Measurements from ENCODE around the gene WDR18. TPM values are rescaled to one million over a fixed set of nuclear protein-coding genes. Genes with fewer than 3 reads are reported as not detected.

The WDR18 gene
- total and polyA plus RNA-seq, 2 donors: 34.0 to 56.0 TPM

DNA sequence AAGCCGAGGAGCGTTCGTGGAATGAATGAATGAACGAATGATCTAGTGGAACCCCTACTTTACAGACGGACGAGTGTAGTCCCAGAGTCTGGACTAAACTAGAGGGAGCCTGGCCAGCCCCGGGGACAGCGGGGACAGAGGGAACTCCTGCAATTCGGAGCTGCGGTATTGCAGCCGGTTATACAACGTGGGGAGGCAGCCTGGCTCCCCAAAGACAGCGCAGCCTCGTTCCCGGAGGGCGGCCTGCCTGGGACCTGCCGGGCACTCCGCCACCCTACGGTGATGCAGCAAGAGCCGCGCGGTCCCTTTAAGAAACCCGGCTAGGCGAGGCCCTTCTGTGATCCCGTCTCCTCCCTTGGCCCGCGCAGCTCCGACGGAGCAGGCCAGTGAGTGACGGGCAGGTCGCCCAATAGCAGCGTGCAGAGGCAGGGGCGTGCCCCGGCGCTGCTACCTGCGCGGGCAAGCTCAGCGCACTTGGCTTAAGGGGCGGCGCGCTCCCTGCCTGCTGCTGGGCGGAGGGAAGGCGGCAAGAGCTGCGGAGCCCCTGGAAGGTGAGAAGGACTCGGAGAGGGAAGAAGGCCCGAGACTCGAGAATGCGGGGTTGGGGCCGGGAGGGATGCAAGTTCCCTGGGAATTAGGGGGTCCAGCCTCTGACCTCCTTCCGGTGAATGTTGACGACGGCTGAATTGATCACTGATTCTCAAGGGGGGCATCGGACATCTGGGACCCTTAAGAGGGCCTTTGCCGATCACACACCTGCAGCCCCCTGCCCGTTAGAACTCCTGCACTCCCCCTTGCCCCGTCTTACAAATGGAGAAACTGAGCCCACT is 55.7 kb downstream of the WDR18 start, which contains the start of gene ABCA7:
ABCA7 (plus strand) TSS at position 462 of the 830 bp plus-strand sequence. CDS start 1,255 bp downstream, outside the sequence.
- Histone ChIP-seq H3K4me1 (ENCODE audit: control insufficient read depth in 2 of 2, insufficient read depth in 2 of 2, low read length in 2 of 2) (peaks cover 29 to 53% of the 10 kb centered on the region in 2 donors), H3K27ac (ENCODE audit: low read depth in 1 of 2, low read length in 1 of 2) (peak within 1 kb of the TSS; percentile 81 to 95), H3K4me3 (ENCODE audit: low read length in 2 of 2) (peak within 1 kb of the TSS; percentile 71 to 73), H3K36me3 (ENCODE audit: control insufficient read depth in 2 of 2, insufficient read depth in 2 of 2, low read length in 1 of 2) (peaks cover 32 to 33% of the 10 kb centered on the region in 2 donors), H3K27me3 (ENCODE audit: control insufficient read depth in 2 of 2, insufficient read depth in 1 of 2, low read length in 1 of 2) (no peaks in the 10 kb centered on the region), H3K9me3 (ENCODE audit: control insufficient read depth in 2 of 2, insufficient read depth in 1 of 2, low read length in 1 of 2) (peaks cover 0 to 5% of the 10 kb centered on the region in 2 donors)
- WGBS: 5% methylated on average over 56 of the region's 56 CpGs
- peak; percentile 96 to 100 (median 98) for DNase-seq (ENCODE audit: low read depth in 6 of 9, low spot score in 9 of 9)

DNA sequence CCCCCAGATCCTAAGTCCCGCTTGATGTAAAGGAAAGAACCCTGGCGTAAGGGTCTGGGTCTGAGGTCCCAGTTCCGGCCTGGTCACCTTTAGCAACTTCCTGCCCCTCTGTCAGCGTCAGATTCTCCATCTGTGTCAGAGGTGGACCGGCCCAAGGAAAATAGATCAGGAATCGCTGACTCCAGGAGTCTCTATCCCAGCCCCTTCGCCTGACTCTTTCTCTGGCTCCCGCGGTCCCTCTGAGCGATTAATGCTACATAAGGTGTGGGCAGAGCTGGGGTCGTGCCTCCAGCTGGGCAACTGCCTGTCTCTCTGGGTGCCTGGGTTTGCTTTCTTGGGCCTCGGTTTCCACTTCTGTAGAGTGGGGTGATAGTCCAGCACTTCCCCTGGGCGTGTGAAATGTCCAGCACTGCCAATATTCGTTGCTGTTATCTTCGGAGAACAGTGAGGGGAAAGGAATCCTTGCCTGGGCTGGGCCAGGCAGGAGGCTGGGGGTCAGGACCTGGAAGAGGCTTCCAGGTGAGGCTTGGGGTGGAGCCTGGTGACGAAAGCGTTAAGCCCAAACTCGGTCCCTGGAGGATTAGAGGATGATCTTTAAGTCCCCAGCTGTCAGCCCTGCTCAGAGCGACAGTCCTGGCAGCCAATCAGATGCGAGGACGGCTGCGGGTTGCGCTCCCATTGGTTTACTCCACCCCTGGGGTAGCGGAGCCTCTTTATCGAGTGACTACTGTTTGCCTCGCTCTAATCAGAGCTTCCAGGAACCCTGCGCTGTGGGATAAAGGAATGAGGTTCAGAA is 56.5 kb downstream of the WDR18 start:
- H3K27ac ChIP-seq (ENCODE audit: low read depth in 1 of 2, low read length in 1 of 2): peak overlapping the region; percentile 76 to 81
- 3% methylated on average over 27 of the region's 27 CpGs for WGBS
- DNase-seq (ENCODE audit: low read depth in 6 of 9, low spot score in 9 of 9): peak; percentile 83 to 97 (median 92)

DNA sequence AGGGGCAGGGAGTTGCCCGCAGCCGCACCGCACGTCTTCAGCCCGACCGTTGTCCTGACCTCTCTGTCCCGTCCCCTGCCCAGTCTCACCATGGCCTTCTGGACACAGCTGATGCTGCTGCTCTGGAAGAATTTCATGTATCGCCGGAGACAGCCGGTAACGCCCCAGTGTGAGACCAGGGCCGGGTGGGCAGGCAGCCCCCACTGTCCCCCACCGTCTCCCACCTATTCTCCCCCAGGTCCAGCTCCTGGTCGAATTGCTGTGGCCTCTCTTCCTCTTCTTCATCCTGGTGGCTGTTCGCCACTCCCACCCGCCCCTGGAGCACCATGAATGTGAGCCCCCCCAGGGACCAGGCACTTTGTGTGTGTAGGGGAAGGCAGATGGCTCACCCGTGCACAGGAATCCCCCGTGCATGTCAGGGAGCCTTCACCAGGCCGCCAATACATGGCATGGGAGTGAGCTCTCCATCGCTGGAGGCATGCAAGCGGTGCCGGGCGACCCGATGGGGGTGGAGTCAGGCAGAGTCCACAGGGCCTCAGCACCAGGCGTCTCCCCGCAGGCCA is 57.2 kb downstream of the WDR18 start:
- 57% methylated on average over 26 of the region's 26 CpGs for WGBS
- Histone ChIP-seq H3K4me1 (ENCODE audit: control insufficient read depth in 2 of 2, insufficient read depth in 2 of 2, low read length in 2 of 2) (peaks cover 29 to 47% of the 10 kb centered on the region in 2 donors), H3K27me3 (ENCODE audit: control insufficient read depth in 2 of 2, insufficient read depth in 1 of 2, low read length in 1 of 2) (no peaks in the 10 kb centered on the region), H3K9me3 (ENCODE audit: control insufficient read depth in 2 of 2, insufficient read depth in 1 of 2, low read length in 1 of 2) (peaks cover 0 to 12% of the 10 kb centered on the region in 2 donors), H3K27ac (ENCODE audit: low read depth in 1 of 2, low read length in 1 of 2) (peak overlapping the region in 1 of 2 donors; percentile 36), H3K36me3 (ENCODE audit: control insufficient read depth in 2 of 2, insufficient read depth in 2 of 2, low read length in 1 of 2) (peaks cover 30 to 34% of the 10 kb centered on the region in 2 donors), H3K4me3 (ENCODE audit: low read length in 2 of 2) (peak overlapping the region; percentile 71 to 73)
- no peak for DNase-seq (ENCODE audit: low read depth in 6 of 9, low spot score in 9 of 9)

More for the DNA sequence above, 56.5 kb downstream of the WDR18 start:
- Histone ChIP-seq H3K9me3 (ENCODE audit: control insufficient read depth in 2 of 2, insufficient read depth in 1 of 2, low read length in 1 of 2) (peaks cover 0 to 6% of the 10 kb centered on the region in 2 donors), H3K4me1 (ENCODE audit: control insufficient read depth in 2 of 2, insufficient read depth in 2 of 2, low read length in 2 of 2) (peaks cover 29 to 53% of the 10 kb centered on the region in 2 donors), H3K27me3 (ENCODE audit: control insufficient read depth in 2 of 2, insufficient read depth in 1 of 2, low read length in 1 of 2) (no peaks in the 10 kb centered on the region), H3K4me3 (ENCODE audit: low read length in 2 of 2) (peak overlapping the region; percentile 71 to 73), H3K36me3 (ENCODE audit: control insufficient read depth in 2 of 2, insufficient read depth in 2 of 2, low read length in 1 of 2) (peaks cover 31 to 34% of the 10 kb centered on the region in 2 donors)

DNA sequence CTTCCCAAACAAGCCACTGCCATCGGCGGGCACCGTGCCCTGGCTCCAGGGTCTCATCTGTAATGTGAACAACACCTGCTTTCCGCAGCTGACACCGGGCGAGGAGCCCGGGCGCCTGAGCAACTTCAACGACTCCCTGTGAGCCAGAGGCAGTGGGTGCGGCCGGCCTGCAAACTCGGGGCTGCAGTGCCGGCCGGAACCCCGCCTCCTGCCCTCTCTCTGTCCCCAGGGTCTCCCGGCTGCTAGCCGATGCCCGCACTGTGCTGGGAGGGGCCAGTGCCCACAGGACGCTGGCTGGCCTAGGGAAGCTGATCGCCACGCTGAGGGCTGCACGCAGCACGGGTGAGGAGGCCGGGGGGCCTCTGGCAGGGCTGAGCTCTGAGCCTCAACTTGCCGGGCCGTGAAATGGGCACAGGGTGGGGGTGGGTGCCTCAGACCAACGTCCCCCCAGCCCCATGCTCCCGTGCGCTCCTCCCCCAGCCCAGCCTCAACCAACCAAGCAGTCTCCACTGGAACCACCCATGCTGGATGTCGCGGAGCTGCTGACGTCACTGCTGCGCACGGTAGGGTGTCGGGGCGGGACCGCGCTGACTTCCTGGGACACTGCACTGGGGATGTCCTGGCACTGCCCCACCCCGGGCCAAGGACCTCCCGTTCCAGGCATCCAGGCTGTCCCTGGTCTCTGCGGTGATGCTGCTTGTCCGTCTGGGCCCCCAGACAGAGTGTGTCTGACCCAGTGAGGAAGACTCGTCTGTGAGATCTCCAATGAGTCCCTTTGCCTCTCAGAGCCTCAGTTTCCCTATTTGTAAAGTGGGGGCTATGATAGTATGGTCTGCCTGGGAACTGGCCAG is 57.9 kb downstream of the WDR18 start:
- Histone ChIP-seq H3K4me3 (ENCODE audit: low read length in 2 of 2) (no peak overlapping the region), H3K4me1 (ENCODE audit: control insufficient read depth in 2 of 2, insufficient read depth in 2 of 2, low read length in 2 of 2) (peaks cover 29 to 45% of the 10 kb centered on the region in 2 donors), H3K27ac (ENCODE audit: low read depth in 1 of 2, low read length in 1 of 2) (no peak overlapping the region), H3K36me3 (ENCODE audit: control insufficient read depth in 2 of 2, insufficient read depth in 2 of 2, low read length in 1 of 2) (peaks cover 31 to 39% of the 10 kb centered on the region in 2 donors), H3K9me3 (ENCODE audit: control insufficient read depth in 2 of 2, insufficient read depth in 1 of 2, low read length in 1 of 2) (peaks cover 0 to 12% of the 10 kb centered on the region in 2 donors), H3K27me3 (ENCODE audit: control insufficient read depth in 2 of 2, insufficient read depth in 1 of 2, low read length in 1 of 2) (no peaks in the 10 kb centered on the region)
- DNase-seq (ENCODE audit: low read depth in 6 of 9, low spot score in 9 of 9): no peak
- 96% methylated on average over 43 of the region's 43 CpGs for WGBS

DNA sequence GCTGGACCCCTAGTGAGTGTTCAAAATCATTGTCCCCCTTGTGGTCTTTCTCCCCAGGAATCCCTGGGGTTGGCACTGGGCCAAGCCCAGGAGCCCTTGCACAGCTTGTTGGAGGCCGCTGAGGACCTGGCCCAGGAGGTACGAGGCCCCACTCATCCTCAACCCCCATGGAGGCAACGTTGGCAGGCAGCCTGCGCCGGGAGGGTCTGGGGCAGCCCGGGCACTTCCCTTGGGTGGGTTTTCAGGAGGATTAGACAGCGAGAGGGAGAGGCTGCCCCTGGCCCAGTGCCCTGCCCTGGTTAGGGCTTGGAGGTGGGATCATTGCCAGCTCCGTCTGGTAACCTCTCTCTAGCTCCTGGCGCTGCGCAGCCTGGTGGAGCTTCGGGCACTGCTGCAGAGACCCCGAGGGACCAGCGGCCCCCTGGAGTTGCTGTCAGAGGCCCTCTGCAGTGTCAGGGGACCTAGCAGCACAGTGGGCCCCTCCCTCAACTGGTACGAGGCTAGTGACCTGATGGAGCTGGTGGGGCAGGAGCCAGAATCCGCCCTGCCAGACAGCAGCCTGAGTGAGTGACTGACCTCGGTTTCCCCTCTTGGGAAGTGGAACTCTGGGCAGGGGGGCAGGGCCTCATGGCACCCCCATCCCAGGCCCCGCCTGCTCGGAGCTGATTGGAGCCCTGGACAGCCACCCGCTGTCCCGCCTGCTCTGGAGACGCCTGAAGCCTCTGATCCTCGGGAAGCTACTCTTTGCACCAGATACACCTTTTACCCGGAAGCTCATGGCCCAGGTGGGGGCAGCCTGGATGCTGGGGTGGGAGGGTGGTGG is 58.8 kb downstream of the WDR18 start:
- no peaks in the 10 kb centered on the region for H3K27me3 ChIP-seq (ENCODE audit: control insufficient read depth in 2 of 2, insufficient read depth in 1 of 2, low read length in 1 of 2)
- peaks cover 0 to 12% of the 10 kb centered on the region in 2 donors for H3K9me3 ChIP-seq (ENCODE audit: control insufficient read depth in 2 of 2, insufficient read depth in 1 of 2, low read length in 1 of 2)
- peaks cover 22 to 38% of the 10 kb centered on the region in 2 donors for H3K4me1 ChIP-seq (ENCODE audit: control insufficient read depth in 2 of 2, insufficient read depth in 2 of 2, low read length in 2 of 2)
- 93% methylated on average over 23 of the region's 23 CpGs for WGBS
- DNase-seq (ENCODE audit: low read depth in 6 of 9, low spot score in 9 of 9): no peak
- no peak overlapping the region for H3K27ac ChIP-seq (ENCODE audit: low read depth in 1 of 2, low read length in 1 of 2)
- H3K4me3 ChIP-seq (ENCODE audit: low read length in 2 of 2): no peak overlapping the region
- peaks cover 29 to 48% of the 10 kb centered on the region in 2 donors for H3K36me3 ChIP-seq (ENCODE audit: control insufficient read depth in 2 of 2, insufficient read depth in 2 of 2, low read length in 1 of 2)

Other genes with a start within 250 kb of the WDR18 start
- 0.57 TPM for gene MISP, start 233.2 kb upstream of the WDR18 start, total RNA-seq
- 2.4 TPM for gene MISP, start 233.2 kb upstream of the WDR18 start, polyA plus RNA-seq
- gene PTBP1, start 186.9 kb upstream of the WDR18 start, total RNA-seq: 75.1 TPM
- gene PTBP1, start 186.9 kb upstream of the WDR18 start, polyA plus RNA-seq: 129 TPM
- 0.19 TPM for gene PLPPR3, start 162.4 kb upstream of the WDR18 start, total RNA-seq
- gene PLPPR3, start 162.4 kb upstream of the WDR18 start, polyA plus RNA-seq: 0.16 TPM
- gene AZU1, start 156.5 kb upstream of the WDR18 start, total RNA-seq: 6.1 TPM
- gene AZU1, start 156.5 kb upstream of the WDR18 start, polyA plus RNA-seq: 5.7 TPM
- gene PRTN3, start 143.3 kb upstream of the WDR18 start, total RNA-seq: 25.2 TPM
- gene PRTN3, start 143.3 kb upstream of the WDR18 start, polyA plus RNA-seq: 15.4 TPM
- 7.7 TPM for gene ELANE, start 132.0 kb upstream of the WDR18 start, total RNA-seq
- 11.2 TPM for gene ELANE, start 132.0 kb upstream of the WDR18 start, polyA plus RNA-seq
- 6.3 TPM for gene CFD, start 124.7 kb upstream of the WDR18 start, total RNA-seq
- gene CFD, start 124.7 kb upstream of the WDR18 start, polyA plus RNA-seq: 40.0 TPM
- 8.9 TPM for gene MED16, start 91.2 kb upstream of the WDR18 start, total RNA-seq
- gene MED16, start 91.2 kb upstream of the WDR18 start, polyA plus RNA-seq: 64.4 TPM
- not detected for gene RNU6-9, start 90.9 kb upstream of the WDR18 start, total RNA-seq
- not detected for gene RNU6-9, start 90.9 kb upstream of the WDR18 start, polyA plus RNA-seq
- gene R3HDM4, start 71.1 kb upstream of the WDR18 start, total RNA-seq: 25.7 TPM
- 102 TPM for gene R3HDM4, start 71.1 kb upstream of the WDR18 start, polyA plus RNA-seq
- gene KISS1R, start 67.0 kb upstream of the WDR18 start, total RNA-seq: 0.24 TPM
- gene KISS1R, start 67.0 kb upstream of the WDR18 start, polyA plus RNA-seq: 0.14 TPM
- gene ARID3A, start 58.3 kb upstream of the WDR18 start, total RNA-seq: 8.8 TPM
- 4.4 TPM for gene ARID3A, start 58.3 kb upstream of the WDR18 start, polyA plus RNA-seq
- gene GRIN3B, start 16.1 kb downstream of the WDR18 start, total RNA-seq: under 0.01 TPM
- gene GRIN3B, start 16.1 kb downstream of the WDR18 start, polyA plus RNA-seq: 0.09 TPM
- gene TMEM259, start 36.8 kb downstream of the WDR18 start, total RNA-seq: 73.1 TPM
- 359 TPM for gene TMEM259, start 36.8 kb downstream of the WDR18 start, polyA plus RNA-seq
- gene RNU6-2, start 37.2 kb downstream of the WDR18 start, total RNA-seq: not detected
- gene RNU6-2, start 37.2 kb downstream of the WDR18 start, polyA plus RNA-seq: not detected
- gene CNN2, start 42.3 kb downstream of the WDR18 start, total RNA-seq: 55.9 TPM
- gene CNN2, start 42.3 kb downstream of the WDR18 start, polyA plus RNA-seq: 127 TPM
- 23.4 TPM for gene ABCA7, start 55.8 kb downstream of the WDR18 start, total RNA-seq
- 315 TPM for gene ABCA7, start 55.8 kb downstream of the WDR18 start, polyA plus RNA-seq
- gene ARHGAP45, start 82.8 kb downstream of the WDR18 start, total RNA-seq: 118 TPM
- 295 TPM for gene ARHGAP45, start 82.8 kb downstream of the WDR18 start, polyA plus RNA-seq
- 79.0 TPM for gene POLR2E, start 111.0 kb downstream of the WDR18 start, total RNA-seq
- 84.0 TPM for gene POLR2E, start 111.0 kb downstream of the WDR18 start, polyA plus RNA-seq
- gene GPX4, start 119.6 kb downstream of the WDR18 start, total RNA-seq: 194 TPM
- 546 TPM for gene GPX4, start 119.6 kb downstream of the WDR18 start, polyA plus RNA-seq
- gene SBNO2, start 189.9 kb downstream of the WDR18 start, total RNA-seq: 15.4 TPM
- gene SBNO2, start 189.9 kb downstream of the WDR18 start, polyA plus RNA-seq: 62.4 TPM
- gene STK11, start 221.4 kb downstream of the WDR18 start, total RNA-seq: 42.5 TPM
- 60.2 TPM for gene STK11, start 221.4 kb downstream of the WDR18 start, polyA plus RNA-seq